WERI-Rb-1 (cell line): ENCODE measurements around the gene SPA17.

Experiments
- DNase-seq: peaks from one replicate; pipeline ENCODE4 v3.0.0-alpha.2; 2020
- H3K27ac ChIP-seq: fragments of 250-450 bp; sonication (Bioruptor Pico); 2 replicates; pipeline ENCODE4 v1.5.1; 2020; ENCODE audit warnings: mild to moderate bottlenecking, moderate library complexity
- H3K27me3 ChIP-seq: fragments of 250-450 bp; sonication (Bioruptor Pico); 2 replicates; pipeline ENCODE4 v1.5.1; 2021; ENCODE audit warnings: mild to moderate bottlenecking, low read depth, moderate library complexity; ENCODE audit not compliant: insufficient read depth, severe bottlenecking
- H3K36me3 ChIP-seq: fragments of 250-450 bp; sonication (Bioruptor Pico); 2 replicates; pipeline ENCODE4 v1.5.1; 2020; ENCODE audit warnings: mild to moderate bottlenecking, moderate library complexity
- H3K4me3 ChIP-seq: 2 replicates; pipeline ENCODE4 v1.5.1; 2011; ENCODE audit warnings: low read depth, mild to moderate bottlenecking, control low read depth, low read length
- H3K9me3 ChIP-seq: fragments of 250-450 bp; sonication (Bioruptor Pico); 2 replicates; pipeline ENCODE4 v1.5.1; 2021; ENCODE audit warnings: mild to moderate bottlenecking, moderate library complexity; ENCODE audit not compliant: severe bottlenecking
- TF ChIP-seq, protein P1 (sequence below): IDR thresholded peaks from 2 replicates; pipeline ENCODE4 v1.5.1; 2011; ENCODE audit warnings: low read depth, mild to moderate bottlenecking, control low read depth, inconsistent platforms, low read length

Gene SPA17

GRCh38 chr11:124667601-124668000 is 6.1 kb upstream of the SPA17 start:
- TF ChIP-seq, protein P1, sequence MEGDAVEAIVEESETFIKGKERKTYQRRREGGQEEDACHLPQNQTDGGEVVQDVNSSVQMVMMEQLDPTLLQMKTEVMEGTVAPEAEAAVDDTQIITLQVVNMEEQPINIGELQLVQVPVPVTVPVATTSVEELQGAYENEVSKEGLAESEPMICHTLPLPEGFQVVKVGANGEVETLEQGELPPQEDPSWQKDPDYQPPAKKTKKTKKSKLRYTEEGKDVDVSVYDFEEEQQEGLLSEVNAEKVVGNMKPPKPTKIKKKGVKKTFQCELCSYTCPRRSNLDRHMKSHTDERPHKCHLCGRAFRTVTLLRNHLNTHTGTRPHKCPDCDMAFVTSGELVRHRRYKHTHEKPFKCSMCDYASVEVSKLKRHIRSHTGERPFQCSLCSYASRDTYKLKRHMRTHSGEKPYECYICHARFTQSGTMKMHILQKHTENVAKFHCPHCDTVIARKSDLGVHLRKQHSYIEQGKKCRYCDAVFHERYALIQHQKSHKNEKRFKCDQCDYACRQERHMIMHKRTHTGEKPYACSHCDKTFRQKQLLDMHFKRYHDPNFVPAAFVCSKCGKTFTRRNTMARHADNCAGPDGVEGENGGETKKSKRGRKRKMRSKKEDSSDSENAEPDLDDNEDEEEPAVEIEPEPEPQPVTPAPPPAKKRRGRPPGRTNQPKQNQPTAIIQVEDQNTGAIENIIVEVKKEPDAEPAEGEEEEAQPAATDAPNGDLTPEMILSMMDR = no peak

GRCh38 chr11:124669193-124669592 is 4.5 kb upstream of the SPA17 start:
- no peaks in the 10 kb centered on the region for H3K27me3 ChIP-seq
- no peaks in the 10 kb centered on the region for H3K36me3 ChIP-seq
- no peak overlapping the region for H3K27ac ChIP-seq
- TF ChIP-seq, protein P1 = peak; percentile 78
- no peak overlapping the region for H3K4me3 ChIP-seq
- peak; percentile 43 for DNase-seq
- H3K9me3 ChIP-seq = no peaks in the 10 kb centered on the region

More at GRCh38 chr11:124667601-124668000, 6.1 kb upstream of the SPA17 start:
- DNase-seq = no peak
- H3K36me3 ChIP-seq = no peaks in the 10 kb centered on the region
- H3K4me3 ChIP-seq = no peak overlapping the region
- H3K27ac ChIP-seq = no peak overlapping the region
- H3K9me3 ChIP-seq = no peaks in the 10 kb centered on the region
- H3K27me3 ChIP-seq = no peaks in the 10 kb centered on the region

GRCh38 chr11:124670732-124671131 is 3.0 kb upstream of the SPA17 start:
- H3K27ac ChIP-seq = no peak overlapping the region
- no peak for DNase-seq
- TF ChIP-seq, protein P1 = no peak
- H3K27me3 ChIP-seq = no peaks in the 10 kb centered on the region
- no peak overlapping the region for H3K4me3 ChIP-seq
- H3K9me3 ChIP-seq = no peaks in the 10 kb centered on the region
- H3K36me3 ChIP-seq = no peaks in the 10 kb centered on the region; the same call in 1 of the 2 replicates

GRCh38 chr11:124672536-124673215 is 1.0 kb upstream of the SPA17 start:
- no peak for DNase-seq
- Histone ChIP-seq H3K4me3 (peak overlapping the region; percentile 49), H3K9me3 (no peaks in the 10 kb centered on the region), H3K27ac (no peak overlapping the region), H3K36me3 (no peaks in the 10 kb centered on the region; the same call in 1 of the 2 replicates), H3K27me3 (no peaks in the 10 kb centered on the region)
- TF ChIP-seq, protein P1 = no peak

DNA sequence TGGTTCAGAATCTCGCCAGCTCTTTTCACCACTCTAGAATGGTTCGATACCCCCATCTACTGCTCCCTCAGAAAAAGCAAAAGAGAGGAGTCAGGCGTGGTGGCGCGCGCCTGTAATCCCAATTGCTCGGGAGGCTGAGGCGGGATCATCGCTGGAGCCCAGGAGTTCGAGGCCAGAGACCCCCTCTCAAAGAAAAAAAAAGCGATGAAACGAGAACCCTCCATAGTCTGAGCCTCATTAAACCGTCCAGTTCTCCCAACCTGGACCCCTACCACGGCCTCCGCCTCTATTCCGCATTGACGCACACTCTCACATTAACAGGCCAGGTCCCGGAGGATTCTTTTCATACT is 439 bp downstream of the SPA17 start:
- H3K4me3 ChIP-seq = peak overlapping the region; percentile 49
- TF ChIP-seq, protein P1 = no peak
- no peaks in the 10 kb centered on the region; the same call in 1 of the 2 replicates for H3K36me3 ChIP-seq
- H3K27ac ChIP-seq = peak overlapping the region; percentile 30; the same call in 1 of the 2 replicates
- no peak for DNase-seq
- H3K9me3 ChIP-seq = no peaks in the 10 kb centered on the region
- H3K27me3 ChIP-seq = no peaks in the 10 kb centered on the region

- no peaks in the 10 kb centered on the region; the same call in 1 of the 2 replicates for H3K36me3 ChIP-seq
- no peaks in the 10 kb centered on the region for H3K9me3 ChIP-seq
- peak overlapping the region; percentile 49; the same call in 1 of the 2 replicates for H3K4me3 ChIP-seq
Observed at GRCh38 chr11:124674571-124674970, 867 bp downstream of the SPA17 start.

More at GRCh38 chr11:124674571-124674970, 867 bp downstream of the SPA17 start:
- DNase-seq = no peak
- H3K27me3 ChIP-seq = no peaks in the 10 kb centered on the region
- TF ChIP-seq, protein P1 = no peak
- H3K27ac ChIP-seq = no peak overlapping the region
